NCI-H1436 treated with DMSO at 0.1 percent for 48 hours (cell line): Measurements from ENCODE around the gene CATSPERB.
"Not testable (repeated sequence)": the region's sequence is repeated elsewhere in the genome, so short reads cannot be mapped to it uniquely, and the experiment has no call there.

Experiments
- DNase-seq: peaks from one replicate; lab custom pipeline; 2025; lab: John Stamatoyannopoulos, UW

The CATSPERB gene

GRCh38 chr14:91577632-91578233, 154.2 kb downstream of the CATSPERB start:
- no peak for DNase-seq

DNA sequence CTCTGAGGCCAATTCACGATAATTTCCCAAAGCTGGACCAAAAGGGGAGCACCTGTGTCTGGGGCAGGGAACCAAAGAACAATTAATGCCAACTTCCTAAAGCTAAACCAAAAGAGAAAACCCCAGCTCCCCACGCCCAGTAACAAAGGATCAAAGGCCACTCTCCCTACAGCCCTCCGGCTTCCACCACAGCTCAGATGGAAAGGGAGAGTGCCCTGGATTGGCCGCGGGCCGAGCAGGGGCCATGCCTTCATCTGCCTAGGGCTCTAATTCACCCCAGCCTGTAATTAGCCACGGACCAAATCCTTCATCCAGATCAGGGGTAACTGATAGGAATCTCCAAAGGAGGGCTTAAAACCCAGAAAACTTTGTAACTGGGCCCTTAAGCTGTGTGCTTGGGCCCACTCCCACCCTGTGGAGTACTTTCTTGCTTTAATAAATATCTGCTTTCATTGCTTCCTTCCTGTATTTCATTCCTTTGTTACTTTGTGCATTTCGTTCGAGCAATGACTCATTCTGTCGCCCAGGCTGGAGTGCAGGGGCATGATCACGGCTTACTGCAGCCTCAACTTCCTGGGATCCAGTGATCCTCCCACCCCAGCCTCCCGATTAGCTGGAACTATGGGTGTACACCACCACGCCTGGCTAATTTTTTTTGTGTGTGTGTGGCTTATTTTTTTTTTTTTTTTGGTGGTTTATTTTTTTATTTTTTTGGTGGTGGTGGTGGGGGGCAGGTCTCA, 156.2 kb downstream of the CATSPERB start:
- no peak for DNase-seq

- DNase-seq: peak; percentile 2
These were observed 157.7 kb downstream of the CATSPERB start for GRCh38 chr14:91573894-91574837.

DNA sequence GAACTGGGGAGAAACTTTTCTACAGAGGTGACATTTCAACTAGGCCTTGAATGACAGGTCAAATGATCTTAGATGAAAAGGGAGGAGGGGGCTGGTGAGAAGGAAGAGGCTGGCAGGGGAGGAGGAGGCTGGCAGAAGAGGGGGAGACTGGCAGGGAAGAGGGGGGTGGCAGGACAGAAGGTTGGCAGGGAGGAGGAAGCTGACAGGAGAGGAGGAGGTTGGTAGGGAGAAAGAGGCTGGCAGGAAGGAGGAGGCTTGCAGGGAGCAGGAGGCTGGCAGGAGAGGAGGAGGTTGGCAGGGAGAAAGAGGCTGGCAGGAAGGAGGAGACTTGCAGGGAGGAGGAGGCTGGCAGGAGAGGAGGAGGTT, 158.4 kb downstream of the CATSPERB start:
- DNase-seq: no peak

DNA sequence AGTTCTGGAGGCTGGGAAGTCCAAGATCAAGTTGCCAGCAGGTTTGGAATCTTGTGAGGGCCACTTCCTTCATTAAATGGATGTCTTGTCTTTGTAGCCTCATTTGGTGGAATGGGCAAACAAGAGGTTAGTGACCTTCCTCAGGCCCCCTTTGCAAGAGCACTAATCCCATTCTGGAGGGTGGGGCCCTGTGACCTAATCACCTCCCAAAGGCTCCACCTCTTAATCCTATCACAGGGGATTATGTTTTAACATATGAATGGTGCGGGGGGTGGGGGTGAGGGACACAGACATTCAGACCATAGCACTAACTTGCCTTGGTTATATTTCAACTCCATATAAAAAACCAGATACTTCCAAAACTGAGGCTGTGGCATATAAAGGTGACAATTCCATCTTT, 161.9 kb downstream of the CATSPERB start:
- DNase-seq: no peak

- no peak for DNase-seq
These were observed 162.6 kb downstream of the CATSPERB start for GRCh38 chr14:91569301-91569700.

DNA sequence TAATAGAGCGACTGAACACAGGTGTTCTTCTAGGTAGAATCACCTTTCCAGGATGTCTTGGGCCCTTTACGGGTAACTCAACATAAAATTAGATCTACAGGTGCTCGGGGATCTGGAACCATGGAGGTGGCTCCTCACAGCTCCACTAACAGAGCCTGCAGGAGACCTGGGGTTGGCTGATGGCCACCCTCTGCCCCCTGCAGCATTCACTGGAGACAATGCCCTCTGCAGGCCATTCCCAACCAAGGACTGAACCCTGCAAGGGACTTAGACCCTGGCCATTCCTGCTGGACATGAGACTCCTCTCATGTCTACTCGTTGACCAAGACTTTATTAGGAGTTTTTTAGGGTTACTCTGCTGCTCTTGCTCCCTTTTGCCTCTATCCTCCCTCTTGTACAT, 163.3 kb downstream of the CATSPERB start:
- DNase-seq: no peak

DNA sequence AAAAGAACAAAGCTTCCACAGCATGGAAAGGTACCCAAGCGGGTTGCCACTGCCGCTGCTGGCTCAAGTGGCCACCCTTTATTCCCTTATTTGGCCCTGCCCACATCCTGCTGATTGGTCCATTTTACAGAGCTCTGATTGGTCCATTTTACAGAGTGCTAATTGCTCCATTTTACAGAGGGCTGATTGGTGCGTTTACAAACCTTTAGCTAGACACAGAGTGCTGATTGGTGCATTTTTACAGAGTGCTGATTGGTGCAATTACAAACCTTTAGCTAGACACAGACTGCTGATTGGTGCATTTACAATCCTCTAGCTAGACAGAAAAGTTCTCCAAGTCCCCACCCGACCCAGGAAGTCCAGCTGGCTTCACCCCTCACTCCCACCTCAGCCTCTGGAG, 164.1 kb downstream of the CATSPERB start:
- DNase-seq: not testable (repeated sequence)

GRCh38 chr14:91555531-91555930, 176.4 kb downstream of the CATSPERB start:
- DNase-seq: no peak

DNA sequence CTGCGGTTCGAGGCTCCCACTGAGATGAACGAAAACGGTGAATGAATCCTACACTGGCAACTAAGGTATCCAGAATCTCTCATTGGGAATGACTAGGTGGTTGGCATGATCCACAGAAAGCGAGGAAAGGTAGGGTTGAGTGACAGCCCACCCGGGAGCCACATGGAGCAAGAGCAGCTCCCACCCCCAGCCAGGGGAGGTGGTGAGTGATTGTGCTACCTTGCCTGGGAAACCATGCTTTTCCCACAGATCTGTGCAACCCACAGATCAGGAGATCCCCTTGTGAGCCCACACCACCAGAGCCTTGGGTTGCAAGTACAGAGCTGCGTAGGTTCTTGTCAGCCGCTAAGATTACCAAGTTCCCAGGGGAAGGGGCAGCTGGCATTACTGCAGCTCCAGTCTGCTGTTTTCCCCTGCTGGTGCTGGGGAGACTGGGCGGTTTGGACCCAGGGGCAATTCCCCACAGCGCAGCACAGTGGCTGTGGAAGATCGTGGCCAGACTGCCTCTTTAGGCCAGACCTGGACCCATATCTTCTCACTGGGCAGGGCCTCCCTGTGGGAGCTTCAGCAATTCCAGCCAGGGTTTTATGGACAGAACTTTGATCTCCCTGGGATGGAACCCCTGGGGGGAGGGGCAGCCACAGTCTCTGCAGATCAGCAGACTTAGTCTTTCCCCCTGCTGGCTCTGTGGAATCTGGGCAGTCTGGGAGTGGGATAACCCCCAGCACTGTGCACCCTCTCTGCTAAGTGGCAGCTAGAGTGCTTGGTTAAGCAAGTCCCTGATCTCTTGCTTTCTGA, 177.2 kb downstream of the CATSPERB start:
- DNase-seq: no peak

DNA sequence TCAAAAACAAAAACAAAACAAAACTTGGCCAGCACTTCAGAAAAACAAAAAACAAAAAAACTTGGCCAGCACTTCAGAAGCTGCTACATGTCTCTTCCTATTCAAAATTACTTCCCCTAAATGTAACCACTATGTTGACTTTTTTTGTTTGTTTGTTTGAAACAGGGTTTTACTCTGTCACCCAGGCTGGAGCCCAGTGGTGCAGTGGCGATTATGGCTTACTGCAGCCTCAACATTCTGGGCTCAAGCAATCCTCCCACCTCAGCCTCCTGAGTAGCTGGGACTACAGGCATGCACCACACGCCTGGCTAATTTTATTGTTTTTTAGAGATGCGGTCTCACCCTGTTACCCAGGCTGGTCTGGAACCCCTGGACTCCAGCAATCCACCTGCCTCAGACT, 183.8 kb downstream of the CATSPERB start:
- no peak for DNase-seq

GRCh38 chr14:91545946-91546716, 185.8 kb downstream of the CATSPERB start:
- DNase-seq: no peak

DNA sequence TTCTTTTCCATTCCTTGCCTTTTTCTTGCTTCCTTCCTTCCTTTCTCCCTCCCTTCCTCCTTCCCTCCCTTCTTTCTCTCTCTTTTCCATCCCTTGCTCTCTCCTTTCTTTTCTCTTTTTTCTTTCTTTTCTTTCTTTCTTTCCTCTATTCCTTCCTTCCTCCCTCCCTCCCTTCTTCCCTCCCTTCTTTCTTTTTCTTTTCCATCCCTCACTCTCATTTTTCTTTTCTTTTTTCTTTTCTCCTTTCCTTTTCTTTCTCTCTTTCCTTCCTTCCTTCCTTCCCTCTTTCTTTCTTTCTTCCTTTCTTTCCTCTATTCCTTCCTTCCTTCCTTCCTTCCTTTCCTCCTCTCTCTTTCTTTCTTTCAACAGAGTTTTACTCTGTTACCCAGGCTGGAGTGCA, 186.7 kb downstream of the CATSPERB start:
- no peak for DNase-seq

DNA sequence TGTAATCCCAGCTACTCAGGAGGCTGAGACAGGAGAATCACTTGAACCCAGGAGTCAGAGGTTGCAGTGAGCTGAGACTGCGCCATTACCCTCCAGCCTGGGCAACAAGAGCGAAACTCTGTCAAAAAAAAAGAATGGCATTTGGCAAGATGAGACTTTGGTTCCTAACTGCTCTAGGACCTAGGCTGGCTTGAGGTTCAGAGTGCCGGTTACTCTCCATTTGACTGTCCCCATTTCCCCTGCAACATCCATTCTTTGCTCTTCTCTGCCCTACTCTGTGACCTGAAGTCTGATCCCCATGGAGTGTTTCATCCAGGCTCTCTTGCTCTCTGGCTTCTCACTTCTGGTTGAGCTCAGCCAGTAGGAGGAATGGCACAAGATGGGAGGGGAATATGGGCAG, 195.6 kb downstream of the CATSPERB start:
- DNase-seq: no peak

- not testable (repeated sequence) for DNase-seq
These were observed 197.8 kb downstream of the CATSPERB start for GRCh38 chr14:91534059-91534458.

DNA sequence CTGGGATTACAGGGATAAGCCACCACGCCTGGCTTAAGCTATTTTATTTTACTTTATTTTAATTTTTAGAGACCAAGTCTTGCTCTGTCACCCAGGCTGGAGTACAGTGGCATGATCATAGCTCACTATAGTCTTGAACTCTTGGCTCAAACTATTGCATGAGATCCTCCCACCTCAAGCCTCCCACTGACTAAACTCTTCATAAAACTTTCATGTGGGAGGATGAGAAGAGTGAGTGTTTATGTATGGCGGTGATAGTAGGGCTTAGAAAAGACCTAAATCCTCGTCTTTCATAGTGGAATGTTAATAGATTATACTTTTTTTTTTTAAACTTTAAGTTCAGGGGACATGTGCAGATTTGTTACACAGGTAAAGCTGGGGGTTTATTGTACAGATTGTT, 198.3 kb downstream of the CATSPERB start:
- DNase-seq: no peak
